Measurements from ENCODE around the gene KCNG2. TPM values are rescaled to one million over a fixed set of nuclear protein-coding genes. Genes with fewer than 3 reads are reported as not detected.

Gene KCNG2
- total RNA-seq, 4 donors from 2014 or later, result 0.44 TPM; not detected in 3

GRCh38 chr18:79897940-79898625 is 100.3 kb downstream of the KCNG2 start:
- TF ChIP-seq CTCF (IDR thresholded peaks at IDR 0.05; ENCODE audit: low read depth), result no peak

GRCh38 chr18:79898952-79899608 is 101.3 kb downstream of the KCNG2 start:
- TF ChIP-seq CTCF (IDR thresholded peaks at IDR 0.05; ENCODE audit: low read depth), result no peak

- TF ChIP-seq CTCF (IDR thresholded peaks at IDR 0.05; ENCODE audit: low read depth), result no peak
These were observed 102.1 kb downstream of the KCNG2 start for GRCh38 chr18:79899609-79900445.

- TF ChIP-seq CTCF (IDR thresholded peaks at IDR 0.05; ENCODE audit: low read depth), result no peak
These were observed 103.2 kb downstream of the KCNG2 start for GRCh38 chr18:79900610-79901570.

GRCh38 chr18:79901665-79902064 is 103.9 kb downstream of the KCNG2 start:
- no peak for TF ChIP-seq CTCF (IDR thresholded peaks at IDR 0.05; ENCODE audit: low read depth)

- TF ChIP-seq CTCF (IDR thresholded peaks at IDR 0.05; ENCODE audit: low read depth), result no peak
These were observed 104.3 kb downstream of the KCNG2 start for GRCh38 chr18:79902075-79902474.
